ENCODE measurements around the gene STK31. TPM values are rescaled to one million over a fixed set of nuclear protein-coding genes. Genes with fewer than 3 reads are reported as not detected.
"Not testable (repeated sequence)": the region's sequence is repeated elsewhere in the genome, so short reads cannot be mapped to it uniquely, and the experiment has no call there.

The STK31 gene
- total RNA-seq, 1 donor from 2014 or later: not detected

DNA sequence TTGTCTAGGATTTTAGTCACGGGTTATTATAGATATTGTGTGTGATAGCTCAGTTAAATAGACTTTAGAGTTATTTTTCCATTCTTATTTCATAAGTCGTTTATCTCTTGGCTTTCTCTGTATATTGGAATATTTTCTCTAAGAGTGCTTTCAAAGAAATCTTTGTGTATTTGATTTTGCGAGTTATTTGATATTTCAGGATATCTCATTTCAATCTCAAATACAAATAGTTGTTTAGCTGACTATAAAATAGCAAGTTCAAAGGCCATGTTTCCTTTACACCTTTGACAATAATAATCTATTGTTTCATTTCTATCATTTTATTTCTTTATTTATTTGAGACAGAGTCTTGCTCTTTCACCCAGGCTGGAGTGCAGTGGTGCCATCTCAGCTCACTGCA, 55.9 kb downstream of the STK31 start:
- Histone ChIP-seq H3K9me3 (replicated peaks) (no peaks in the 10 kb centered on the region), H3K27ac (replicated peaks) (no peak overlapping the region), H3K36me3 (no peaks in the 10 kb centered on the region), H3K4me1 (no peaks in the 10 kb centered on the region), H3K27me3 (ENCODE audit: low read depth) (no peaks in the 10 kb centered on the region), H3K4me3 (no peak overlapping the region)
- intact Hi-C loops (cut with micrococcal nuclease): no loop called here
- TF ChIP-seq CTCF (IDR thresholded peaks at IDR 0.05; ENCODE audit: borderline replicate concordance): no peak
- DNase-seq: no peak

DNA sequence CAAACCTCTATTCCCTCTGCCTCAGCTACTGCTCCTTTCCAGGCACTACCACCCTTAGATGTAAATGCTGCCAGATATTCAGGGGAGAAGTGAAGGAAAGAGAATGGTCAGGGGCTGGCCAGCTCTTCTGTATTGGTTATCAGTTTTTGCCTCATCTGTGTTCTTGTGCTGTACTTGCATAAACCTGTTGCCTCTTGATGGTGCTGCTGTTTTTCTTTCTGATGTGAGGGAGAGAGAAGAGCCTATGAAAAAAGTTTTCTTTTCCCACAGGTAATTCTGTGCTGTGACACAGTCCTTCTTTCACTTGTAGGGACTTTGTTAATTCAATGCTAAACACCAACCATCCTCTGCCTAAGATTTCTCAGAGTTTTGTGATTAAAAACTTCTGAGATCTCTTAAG, 57.5 kb downstream of the STK31 start:
- Histone ChIP-seq H3K27me3 (ENCODE audit: low read depth) (no peaks in the 10 kb centered on the region), H3K27ac (replicated peaks) (no peak overlapping the region), H3K4me1 (no peaks in the 10 kb centered on the region), H3K36me3 (no peaks in the 10 kb centered on the region), H3K9me3 (replicated peaks) (no peaks in the 10 kb centered on the region), H3K4me3 (no peak overlapping the region)
- intact Hi-C loops (cut with micrococcal nuclease): no loop called here
- TF ChIP-seq CTCF (IDR thresholded peaks at IDR 0.05; ENCODE audit: borderline replicate concordance): no peak
- DNase-seq: no peak

- Histone ChIP-seq H3K4me3 (no peak overlapping the region), H3K27ac (replicated peaks) (no peak overlapping the region), H3K4me1 (no peaks in the 10 kb centered on the region), H3K36me3 (no peaks in the 10 kb centered on the region), H3K9me3 (replicated peaks) (no peaks in the 10 kb centered on the region), H3K27me3 (ENCODE audit: low read depth) (no peaks in the 10 kb centered on the region)
- DNase-seq: no peak
- intact Hi-C loops (cut with micrococcal nuclease): no loop called here
- no peak for TF ChIP-seq CTCF (IDR thresholded peaks at IDR 0.05; ENCODE audit: borderline replicate concordance)
Observed at GRCh38 chr7:23768022-23768421, 58.0 kb downstream of the STK31 start.

DNA sequence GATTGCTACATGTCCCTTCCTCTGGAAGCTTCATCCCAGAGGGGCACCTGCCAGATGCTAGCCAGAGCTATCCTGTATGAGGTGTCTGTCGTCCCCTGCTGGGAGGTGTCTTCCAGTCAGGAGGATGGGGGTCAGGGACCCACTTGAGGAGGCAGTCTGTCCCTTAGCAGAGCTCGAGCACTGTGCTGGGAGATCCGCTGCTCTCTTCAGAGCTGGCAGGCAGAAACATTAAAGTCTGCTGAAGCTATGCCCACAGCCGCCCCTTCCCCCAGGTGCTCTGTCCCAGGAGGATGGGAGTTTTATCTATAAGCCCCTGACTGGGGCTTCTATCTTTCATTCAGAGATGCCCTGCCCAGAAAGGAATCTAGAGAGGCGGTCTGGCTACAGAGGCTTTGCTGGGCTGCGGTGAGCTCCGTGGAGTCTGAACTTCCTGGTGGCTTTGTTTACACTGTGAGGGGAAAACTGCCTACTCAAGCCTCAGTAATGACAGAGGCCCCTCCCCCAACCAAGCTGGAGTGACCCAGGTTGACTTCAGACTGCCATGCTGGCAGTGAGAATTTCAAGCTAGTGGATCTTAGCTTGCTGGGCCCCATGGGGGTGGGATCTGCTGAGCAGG, 69.3 kb downstream of the STK31 start:
- H3K9me3 ChIP-seq (replicated peaks): peaks cover 41% of the 10 kb centered on the region
- DNase-seq; H3K36me3 ChIP-seq; intact Hi-C loops (cut with micrococcal nuclease); H3K4me3 ChIP-seq; H3K27ac ChIP-seq (replicated peaks); H3K27me3 ChIP-seq (ENCODE audit: low read depth); H3K4me1 ChIP-seq: not testable (repeated sequence)

- no peak for TF ChIP-seq CTCF (IDR thresholded peaks at IDR 0.05; ENCODE audit: borderline replicate concordance)
- H3K36me3 ChIP-seq: no peaks in the 10 kb centered on the region
- H3K4me1 ChIP-seq: no peaks in the 10 kb centered on the region
- DNase-seq: no peak
- no peaks in the 10 kb centered on the region for H3K27me3 ChIP-seq (ENCODE audit: low read depth)
- peaks cover 9% of the 10 kb centered on the region for H3K9me3 ChIP-seq (replicated peaks)
- no peak overlapping the region for H3K4me3 ChIP-seq
- no peak overlapping the region for H3K27ac ChIP-seq (replicated peaks)
- intact Hi-C loops (cut with micrococcal nuclease): no loop called here
Observed at GRCh38 chr7:23783115-23783514, 73.1 kb downstream of the STK31 start.

DNA sequence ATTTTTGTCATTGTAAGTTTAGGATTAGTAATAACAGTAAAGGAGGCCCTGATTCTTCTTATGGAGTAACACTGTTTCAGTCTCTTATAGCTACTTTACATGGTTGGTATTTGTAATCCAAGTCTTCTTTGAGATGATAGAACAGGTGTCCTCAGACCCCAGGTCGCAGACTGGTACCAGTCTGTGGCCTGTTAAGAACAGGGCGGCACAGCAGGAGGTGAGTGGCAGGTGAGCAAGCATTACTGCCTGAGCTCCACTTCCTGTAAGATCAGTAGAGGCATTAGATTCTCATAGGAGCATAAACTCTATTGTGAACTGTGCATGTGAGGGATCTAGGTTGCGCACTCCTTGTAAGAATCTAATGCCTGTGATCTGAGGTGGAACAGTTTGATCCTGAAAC, 77.3 kb downstream of the STK31 start:
- Histone ChIP-seq H3K4me1 (no peaks in the 10 kb centered on the region), H3K27me3 (ENCODE audit: low read depth) (no peaks in the 10 kb centered on the region), H3K4me3 (no peak overlapping the region), H3K9me3 (replicated peaks) (no peaks in the 10 kb centered on the region), H3K36me3 (no peaks in the 10 kb centered on the region), H3K27ac (replicated peaks) (no peak overlapping the region)
- DNase-seq: no peak
- no peak for TF ChIP-seq CTCF (IDR thresholded peaks at IDR 0.05; ENCODE audit: borderline replicate concordance)
- intact Hi-C loops (cut with micrococcal nuclease): no loop called here
